HTERT RPE-1 (cell line): ENCODE measurements around the gene IL12RB2.

Experiments
- in situ Hi-C: fragments of 300-500 bp; cut with MboI; formaldehyde crosslinking; loops from 4 replicates; pipeline ENCODE4 v1.14.3; 2020; ENCODE audit warnings: low sequenced_read_pairs

The IL12RB2 gene

GRCh38 chr1:67347688-67348472 lies 40.2 kb downstream of the IL12RB2 start:
- in situ Hi-C loops, result no loop called here

GRCh38 chr1:67348586-67349252 lies 41.0 kb downstream of the IL12RB2 start:
- in situ Hi-C loops, result no loop called here

- in situ Hi-C loops, result no loop called here
These were observed 43.1 kb downstream of the IL12RB2 start for GRCh38 chr1:67350783-67351182.

- in situ Hi-C loops, result no loop called here
These were observed 44.5 kb downstream of the IL12RB2 start for GRCh38 chr1:67352211-67352610.

- in situ Hi-C loops, result no loop called here
These were observed 48.2 kb downstream of the IL12RB2 start for GRCh38 chr1:67355745-67356424.

GRCh38 chr1:67359592-67359991 lies 51.9 kb downstream of the IL12RB2 start:
- in situ Hi-C loops, result no loop called here

GRCh38 chr1:67361641-67362040 lies 54.0 kb downstream of the IL12RB2 start:
- in situ Hi-C loops, result no loop called here

GRCh38 chr1:67367370-67368045 lies 59.8 kb downstream of the IL12RB2 start:
- in situ Hi-C loops, result no loop called here

GRCh38 chr1:67368046-67368514 lies 60.4 kb downstream of the IL12RB2 start:
- in situ Hi-C loops, result no loop called here

- in situ Hi-C loops, result no loop called here
These were observed 63.4 kb downstream of the IL12RB2 start for GRCh38 chr1:67371043-67371442.

GRCh38 chr1:67371681-67372080 lies 64.0 kb downstream of the IL12RB2 start:
- in situ Hi-C loops, result no loop called here

GRCh38 chr1:67372136-67372535 lies 64.5 kb downstream of the IL12RB2 start:
- in situ Hi-C loops, result no loop called here

- in situ Hi-C loops, result no loop called here
These were observed 65.2 kb downstream of the IL12RB2 start for GRCh38 chr1:67372898-67373297.

GRCh38 chr1:67376381-67376780 lies 68.7 kb downstream of the IL12RB2 start:
- in situ Hi-C loops, result no loop called here

- in situ Hi-C loops, result no loop called here
These were observed 69.6 kb downstream of the IL12RB2 start for GRCh38 chr1:67377253-67377652.

- in situ Hi-C loops, result no loop called here
These were observed 73.5 kb downstream of the IL12RB2 start for GRCh38 chr1:67381154-67381553.

GRCh38 chr1:67382292-67382691 lies 74.6 kb downstream of the IL12RB2 start:
- in situ Hi-C loops, result no loop called here

- in situ Hi-C loops, result no loop called here
These were observed 76.4 kb downstream of the IL12RB2 start for GRCh38 chr1:67383999-67384638.

GRCh38 chr1:67390041-67390887 lies 82.6 kb downstream of the IL12RB2 start:
- in situ Hi-C loops, result no loop called here

- in situ Hi-C loops, result no loop called here
These were observed 85.6 kb downstream of the IL12RB2 start for GRCh38 chr1:67393240-67393639.
